ENCODE measurements around the gene TMEM229A. TPM values are rescaled to one million over a fixed set of nuclear protein-coding genes. Genes with fewer than 3 reads are reported as not detected.
"Not testable (repeated sequence)": the region's sequence is repeated elsewhere in the genome, so short reads cannot be mapped to it uniquely, and the experiment has no call there.

TMEM229A gene
- total RNA-seq, 4 donors from 2014 or later = 0.63 TPM; not detected in 3

DNA sequence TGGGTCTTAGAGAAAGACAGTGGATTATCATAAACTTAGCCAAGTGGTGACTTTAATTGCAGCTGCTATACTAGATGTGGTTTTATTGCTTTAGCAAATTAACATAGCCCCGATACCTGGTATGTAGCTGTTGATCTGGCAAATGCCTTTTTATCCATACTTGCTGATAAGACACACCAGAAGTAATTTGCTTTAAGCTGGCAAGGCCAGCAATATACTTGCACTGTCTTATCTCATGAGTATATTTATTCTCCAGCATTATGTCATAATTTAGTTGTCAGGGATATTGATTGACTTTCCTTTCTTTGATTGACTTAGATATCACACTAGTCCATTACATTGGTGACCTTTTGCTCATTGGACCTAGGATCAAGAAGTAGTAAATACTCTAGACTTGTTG, 12.8 kb downstream of the TMEM229A start:
- 88 to 90% methylated on average over 1 of the region's 1 CpG for WGBS, 2 donors
- H3K9me3 ChIP-seq = no peaks in the 10 kb centered on the region

DNA sequence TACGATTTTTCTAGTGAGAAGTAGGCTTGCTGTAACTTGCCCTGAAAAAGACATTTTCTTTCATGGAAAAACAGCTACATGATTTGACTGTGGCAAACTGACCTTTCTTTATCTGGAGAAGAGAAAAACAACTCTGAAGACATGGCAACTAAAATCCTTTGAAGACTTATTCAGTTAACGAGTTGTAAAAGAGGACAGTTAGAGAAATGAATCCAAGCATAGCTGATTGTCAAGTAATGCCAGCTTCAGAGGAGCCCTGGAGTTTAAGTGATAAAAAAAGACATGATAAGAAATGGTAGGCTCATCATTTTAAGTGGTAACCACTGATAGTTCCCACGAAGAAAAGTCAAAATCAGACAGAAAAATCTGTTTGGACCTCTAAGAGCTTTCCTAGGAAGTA, 19.6 kb downstream of the TMEM229A start:
- Histone ChIP-seq H3K4me1 (no peaks in the 10 kb centered on the region), H3K4me3 (no peak overlapping the region), H3K36me3 (no peaks in the 10 kb centered on the region), H3K27me3 (no peaks in the 10 kb centered on the region), H3K27ac (no peak overlapping the region), H3K9me3 (no peaks in the 10 kb centered on the region)
- 62 to 64% methylated on average over 3 of the region's 3 CpGs for WGBS, 2 donors
- TF ChIP-seq, protein P1, sequence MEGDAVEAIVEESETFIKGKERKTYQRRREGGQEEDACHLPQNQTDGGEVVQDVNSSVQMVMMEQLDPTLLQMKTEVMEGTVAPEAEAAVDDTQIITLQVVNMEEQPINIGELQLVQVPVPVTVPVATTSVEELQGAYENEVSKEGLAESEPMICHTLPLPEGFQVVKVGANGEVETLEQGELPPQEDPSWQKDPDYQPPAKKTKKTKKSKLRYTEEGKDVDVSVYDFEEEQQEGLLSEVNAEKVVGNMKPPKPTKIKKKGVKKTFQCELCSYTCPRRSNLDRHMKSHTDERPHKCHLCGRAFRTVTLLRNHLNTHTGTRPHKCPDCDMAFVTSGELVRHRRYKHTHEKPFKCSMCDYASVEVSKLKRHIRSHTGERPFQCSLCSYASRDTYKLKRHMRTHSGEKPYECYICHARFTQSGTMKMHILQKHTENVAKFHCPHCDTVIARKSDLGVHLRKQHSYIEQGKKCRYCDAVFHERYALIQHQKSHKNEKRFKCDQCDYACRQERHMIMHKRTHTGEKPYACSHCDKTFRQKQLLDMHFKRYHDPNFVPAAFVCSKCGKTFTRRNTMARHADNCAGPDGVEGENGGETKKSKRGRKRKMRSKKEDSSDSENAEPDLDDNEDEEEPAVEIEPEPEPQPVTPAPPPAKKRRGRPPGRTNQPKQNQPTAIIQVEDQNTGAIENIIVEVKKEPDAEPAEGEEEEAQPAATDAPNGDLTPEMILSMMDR (IDR thresholded peaks at IDR 0.05) = no peak
- TF ChIP-seq EP300 (IDR thresholded peaks at IDR 0.05) (no peak), POLR2A (IDR thresholded peaks at IDR 0.05) (no peak)
- no peak for DNase-seq (ENCODE audit: low spot score in 2 of 2)

More for the DNA sequence above, 12.8 kb downstream of the TMEM229A start:
- Histone ChIP-seq H3K27me3 (no peaks in the 10 kb centered on the region), H3K4me3 (no peak overlapping the region), H3K36me3 (no peaks in the 10 kb centered on the region), H3K27ac (no peak overlapping the region), H3K4me1 (no peaks in the 10 kb centered on the region)
- TF ChIP-seq EP300 (IDR thresholded peaks at IDR 0.05) (no peak), POLR2A (IDR thresholded peaks at IDR 0.05) (no peak)
- TF ChIP-seq, protein P1 (IDR thresholded peaks at IDR 0.05) = no peak
- DNase-seq (ENCODE audit: low spot score in 2 of 2) = no peak

DNA sequence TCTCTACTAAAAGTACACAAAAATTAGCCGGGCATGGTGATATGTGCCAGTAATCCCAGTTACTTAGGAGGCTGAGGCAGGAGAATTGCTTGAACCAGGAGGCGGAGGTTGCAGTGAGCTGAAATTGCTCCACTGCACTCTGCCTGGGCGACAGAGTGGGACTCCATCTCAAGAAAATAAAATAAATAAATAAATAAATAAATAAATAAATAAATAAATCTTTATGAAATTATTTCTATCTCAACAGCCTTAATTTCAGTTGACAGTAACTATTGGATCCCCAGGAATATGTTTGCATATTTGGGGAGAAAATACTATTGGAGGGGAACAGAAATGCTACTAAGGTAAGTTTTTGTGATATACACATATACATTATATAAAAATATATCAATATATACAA, 20.0 kb downstream of the TMEM229A start:
- Histone ChIP-seq H3K36me3 (no peaks in the 10 kb centered on the region), H3K4me1 (no peaks in the 10 kb centered on the region), H3K9me3 (no peaks in the 10 kb centered on the region), H3K27me3 (no peaks in the 10 kb centered on the region), H3K4me3 (no peak overlapping the region), H3K27ac (no peak overlapping the region)
- TF ChIP-seq, protein P1 (IDR thresholded peaks at IDR 0.05) = no peak
- TF ChIP-seq EP300 (IDR thresholded peaks at IDR 0.05) (no peak), POLR2A (IDR thresholded peaks at IDR 0.05) (no peak)
- WGBS, 2 donors = 94 to 97% methylated on average over 3 of the region's 3 CpGs
- DNase-seq (ENCODE audit: low spot score in 2 of 2) = no peak

DNA sequence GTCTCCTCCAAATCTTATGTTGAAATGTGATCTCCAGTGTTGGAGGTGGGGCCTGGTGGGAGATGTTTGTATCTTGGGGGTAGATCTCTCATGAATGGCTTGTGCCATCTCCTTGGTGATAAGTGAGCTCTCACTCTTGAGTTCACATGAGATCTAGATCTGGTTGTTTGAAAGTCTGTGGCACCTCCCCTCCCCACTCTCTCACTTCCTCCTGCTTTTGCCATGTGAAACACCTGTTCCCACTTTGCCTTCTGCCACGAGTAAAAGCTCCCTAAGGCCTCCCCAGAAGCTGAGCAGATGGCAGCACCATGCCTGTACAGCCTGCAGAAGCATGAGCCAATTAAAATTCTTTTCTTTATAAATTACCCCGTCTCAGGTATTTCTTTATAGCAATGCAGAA, 23.5 kb downstream of the TMEM229A start:
- Histone ChIP-seq H3K36me3 (no peaks in the 10 kb centered on the region), H3K9me3 (no peaks in the 10 kb centered on the region), H3K27ac (no peak overlapping the region), H3K4me1 (no peaks in the 10 kb centered on the region), H3K4me3 (no peak overlapping the region), H3K27me3 (no peaks in the 10 kb centered on the region)
- 57 to 75% methylated on average over 2 of the region's 2 CpGs for WGBS, 2 donors
- no peak for TF ChIP-seq EP300 (IDR thresholded peaks at IDR 0.05)
- TF ChIP-seq POLR2A (IDR thresholded peaks at IDR 0.05) = no peak
- TF ChIP-seq, protein P1 (IDR thresholded peaks at IDR 0.05) = no peak
- no peak for DNase-seq (ENCODE audit: low spot score in 2 of 2)

DNA sequence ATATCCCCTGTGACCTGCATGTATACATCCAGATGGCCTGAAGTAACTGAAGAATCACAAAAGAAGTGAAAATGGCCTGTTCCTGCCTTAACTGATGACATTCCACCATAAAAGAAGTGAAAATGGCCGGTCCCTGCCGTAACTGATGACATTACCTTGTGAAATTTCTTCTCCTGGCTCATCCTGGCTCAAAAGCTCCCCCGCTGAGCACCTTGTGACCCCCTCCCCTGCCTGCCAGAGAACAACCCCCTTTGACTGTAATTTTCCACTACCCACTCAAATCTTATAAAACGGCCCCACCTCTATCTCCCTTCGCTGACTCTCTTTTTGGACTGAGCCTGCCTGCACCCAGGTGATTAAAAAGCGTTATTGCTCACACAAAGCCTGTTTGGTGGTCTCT, 24.6 kb downstream of the TMEM229A start:
- not testable (repeated sequence) for DNase-seq (ENCODE audit: low spot score in 2 of 2); H3K27ac ChIP-seq; H3K4me1 ChIP-seq; H3K4me3 ChIP-seq; H3K36me3 ChIP-seq; H3K9me3 ChIP-seq; H3K27me3 ChIP-seq
- 78 to 80% methylated on average over 6 of the region's 6 CpGs for WGBS, 2 donors

DNA sequence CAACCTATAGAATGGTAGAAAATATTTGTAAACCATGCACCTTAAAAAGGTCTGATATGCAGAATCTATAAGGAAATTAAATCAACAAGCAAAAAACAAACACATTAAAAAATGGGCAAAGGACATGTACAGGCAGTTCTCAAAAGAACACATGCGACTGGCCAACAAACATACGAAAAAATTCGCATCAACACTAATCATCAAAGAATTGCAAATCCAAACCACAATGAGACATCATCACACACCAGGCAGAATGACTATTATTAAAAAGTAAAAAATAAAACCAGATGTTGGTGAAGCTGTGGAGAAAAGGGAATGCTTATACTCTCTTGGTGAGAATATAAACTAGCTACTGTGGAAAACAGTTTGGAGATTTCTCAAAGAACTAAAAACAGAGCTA, 33.2 kb downstream of the TMEM229A start:
- no peak overlapping the region for H3K4me3 ChIP-seq
- WGBS, 2 donors = 93 to 98% methylated on average over 3 of the region's 3 CpGs
- no peaks in the 10 kb centered on the region for H3K36me3 ChIP-seq
- no peak for DNase-seq (ENCODE audit: low spot score in 2 of 2)
- TF ChIP-seq, protein P1 (IDR thresholded peaks at IDR 0.05) = no peak
- TF ChIP-seq POLR2A (IDR thresholded peaks at IDR 0.05) (no peak), EP300 (IDR thresholded peaks at IDR 0.05) (no peak)
- peaks cover 0 to 18% (median 3%) of the 10 kb centered on the region in 4 donors for H3K9me3 ChIP-seq
- H3K27ac ChIP-seq = no peak overlapping the region
- H3K4me1 ChIP-seq = no peaks in the 10 kb centered on the region
- no peaks in the 10 kb centered on the region for H3K27me3 ChIP-seq

All from tibial nerve (tissue), 4 donors.